ENCODE data around the gene RILP. TPM values are rescaled to one million over a fixed set of nuclear protein-coding genes. Genes with fewer than 3 reads are reported as not detected.

Gene RILP
- total RNA-seq, 1 donor from 2014 or later, result 31.4 TPM

GRCh38 chr17:1648173-1648962 is 1.3 kb downstream of the RILP start:
- DNase-seq (ENCODE audit: low spot score), result no peak

- no peak for DNase-seq (ENCODE audit: low spot score)
These were observed 1.9 kb downstream of the RILP start for GRCh38 chr17:1647802-1648171.

GRCh38 chr17:1646199-1646875 is 3.3 kb downstream of the RILP start:
- DNase-seq (ENCODE audit: low spot score), result no peak

DNA sequence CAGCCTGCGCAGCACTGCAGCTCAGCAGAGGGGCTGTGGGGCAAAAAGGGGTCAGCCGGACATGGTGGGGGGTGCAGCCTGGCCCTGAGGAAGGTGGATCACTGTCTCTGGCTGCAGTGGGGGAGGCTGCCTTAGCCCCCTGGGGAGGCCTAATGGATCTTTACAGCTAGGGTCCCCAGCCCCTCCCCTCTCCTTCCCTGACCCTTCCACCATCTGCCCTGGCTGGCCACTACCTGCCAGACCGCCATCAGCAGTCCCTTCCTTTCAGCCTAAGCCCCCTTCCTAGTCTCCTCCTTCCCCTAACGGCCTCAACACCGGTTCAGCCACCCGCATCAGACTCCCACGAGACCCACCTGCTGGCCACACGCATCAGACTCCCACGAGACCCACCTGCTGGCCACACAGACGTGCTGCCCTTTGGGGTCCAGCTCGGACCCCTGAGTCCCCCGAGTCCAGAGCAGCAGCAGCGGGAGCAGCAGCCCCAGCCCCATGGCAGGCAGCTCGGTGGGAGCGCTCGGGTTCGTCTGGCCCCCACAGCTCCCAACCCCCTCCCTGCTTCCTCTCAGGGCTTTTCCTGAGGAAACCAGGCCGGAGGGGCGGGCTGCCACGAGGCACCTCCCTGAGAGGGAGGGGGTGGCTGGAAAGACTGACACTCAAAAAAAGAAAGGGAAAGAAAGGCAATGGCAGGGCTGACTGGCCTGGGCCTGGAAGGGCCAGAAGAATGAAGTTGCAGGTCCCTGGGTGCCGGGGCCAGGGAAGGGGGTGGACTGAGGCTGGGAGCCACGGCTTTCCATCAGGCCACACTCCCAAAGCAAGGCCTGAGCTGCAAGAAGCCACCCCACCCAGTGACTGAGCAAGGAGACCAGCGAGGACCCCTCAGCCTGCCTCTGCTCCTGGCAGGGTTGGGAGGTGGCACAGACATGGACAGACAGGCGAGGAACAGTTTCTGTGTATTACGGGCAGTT is 4.2 kb downstream of the RILP start, which contains the start of gene SCARF1:
SCARF1 (minus strand) TSS at position 526 of the 965 bp plus-strand sequence; CDS start at position 491, 35 bp downstream.
- DNase-seq (ENCODE audit: low spot score), result no peak

DNA sequence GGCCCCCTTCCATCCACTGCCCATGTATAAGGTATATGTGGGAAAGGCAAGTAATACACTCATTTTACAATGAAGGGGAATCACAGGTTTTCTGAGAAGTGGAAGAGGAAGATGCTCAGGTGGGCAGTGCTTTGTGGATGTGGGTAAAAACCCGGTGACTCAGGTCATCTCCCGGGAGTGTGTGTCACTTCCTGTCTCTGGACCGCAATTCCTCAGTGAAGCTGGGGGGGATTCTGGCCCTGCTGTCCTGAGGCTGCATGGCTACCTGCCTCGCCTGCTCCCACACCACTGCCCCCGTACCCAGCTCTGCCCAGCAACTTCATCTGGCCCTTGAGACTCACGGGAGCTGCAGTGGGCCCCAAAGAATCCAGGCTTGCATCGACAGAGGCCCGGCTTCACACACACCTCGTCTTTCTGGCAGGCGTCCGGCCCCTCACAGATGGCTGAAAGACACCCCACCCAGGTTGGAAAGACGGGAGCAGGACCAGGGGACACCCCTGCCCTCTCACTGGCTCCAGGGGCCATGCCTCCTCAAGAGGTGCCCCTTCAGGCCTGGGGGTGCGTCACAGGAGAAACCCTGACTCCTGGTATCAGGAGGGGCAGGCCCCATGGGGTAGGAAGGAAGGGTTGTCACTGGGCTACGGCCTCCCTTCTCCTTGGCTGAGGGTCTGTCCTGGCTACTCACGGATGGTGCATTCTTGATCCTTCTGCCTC is 5.0 kb downstream of the RILP start:
- no peak for DNase-seq (ENCODE audit: low spot score)

DNA sequence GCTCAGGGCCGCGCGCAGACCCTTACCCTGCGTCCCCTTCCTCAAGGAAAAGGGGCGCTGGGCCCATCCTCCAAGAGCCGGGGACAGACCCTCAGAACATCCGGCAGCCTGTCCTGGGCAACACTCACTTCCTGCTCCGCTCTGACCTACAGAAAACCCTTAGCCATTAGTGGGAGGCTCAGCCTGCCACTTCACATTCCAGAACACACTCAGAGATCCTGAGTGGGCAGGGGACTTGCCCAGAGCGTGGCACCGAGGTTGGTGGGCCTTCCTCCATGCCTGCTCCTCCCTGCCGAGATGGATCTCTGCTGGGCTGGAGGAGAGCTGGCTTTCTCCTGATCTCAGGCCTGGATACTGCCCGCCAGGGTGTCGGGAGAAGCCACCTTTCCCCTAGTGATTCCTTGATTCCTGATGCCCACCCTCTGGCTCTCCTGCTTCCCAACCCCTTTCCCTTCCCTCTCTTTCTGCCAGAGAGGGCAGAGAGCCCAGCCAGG is 5.6 kb downstream of the RILP start:
- DNase-seq (ENCODE audit: low spot score), result no peak

DNA sequence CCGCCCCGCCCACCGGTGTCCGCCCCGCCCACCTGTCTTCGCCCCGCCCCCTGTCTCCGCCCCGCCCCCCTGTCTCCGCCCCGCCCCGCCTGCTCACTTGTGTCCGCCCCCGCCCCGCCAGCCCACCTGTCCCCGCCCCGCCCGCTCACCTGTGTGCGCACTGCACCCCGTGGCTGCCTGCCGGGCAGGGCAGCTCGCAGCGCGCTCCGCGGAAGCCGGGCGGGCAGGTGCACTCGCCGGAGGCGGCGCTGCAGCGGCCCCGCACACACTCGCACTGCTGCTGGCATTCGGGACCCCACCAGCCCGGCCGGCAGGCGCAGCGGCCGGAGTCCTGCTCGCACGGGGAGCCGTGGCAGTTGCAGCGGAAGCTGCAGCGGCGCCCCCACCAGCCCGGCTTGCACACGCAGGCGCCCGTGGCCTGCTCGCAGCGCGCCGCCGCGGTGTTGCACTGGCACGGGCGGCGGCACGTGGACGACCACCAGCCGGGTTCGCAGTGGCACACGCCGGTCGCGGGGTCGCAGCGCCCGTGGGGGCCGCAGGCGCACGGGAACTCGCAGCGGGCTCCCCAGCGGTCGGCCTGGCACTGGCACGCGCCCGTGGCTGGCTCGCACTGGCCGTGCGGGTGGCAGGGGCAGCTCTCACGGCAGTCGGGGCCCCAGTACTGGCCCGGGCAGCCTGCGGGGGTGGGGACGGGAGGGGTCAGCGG is 6.2 kb downstream of the RILP start:
- DNase-seq (ENCODE audit: low spot score), result no peak

- DNase-seq (ENCODE audit: low spot score), result no peak
These were observed 8.6 kb downstream of the RILP start for GRCh38 chr17:1641065-1641403.

GRCh38 chr17:1640329-1641064 is 9.2 kb downstream of the RILP start:
- DNase-seq (ENCODE audit: low spot score), result no peak

GRCh38 chr17:1639549-1640180 is 10.0 kb downstream of the RILP start:
- DNase-seq (ENCODE audit: low spot score), result no peak

- DNase-seq (ENCODE audit: low spot score), result no peak
These were observed 10.9 kb downstream of the RILP start for GRCh38 chr17:1638624-1639300.

- DNase-seq (ENCODE audit: low spot score), result no peak
These were observed 11.5 kb downstream of the RILP start for GRCh38 chr17:1638171-1638590.

DNA sequence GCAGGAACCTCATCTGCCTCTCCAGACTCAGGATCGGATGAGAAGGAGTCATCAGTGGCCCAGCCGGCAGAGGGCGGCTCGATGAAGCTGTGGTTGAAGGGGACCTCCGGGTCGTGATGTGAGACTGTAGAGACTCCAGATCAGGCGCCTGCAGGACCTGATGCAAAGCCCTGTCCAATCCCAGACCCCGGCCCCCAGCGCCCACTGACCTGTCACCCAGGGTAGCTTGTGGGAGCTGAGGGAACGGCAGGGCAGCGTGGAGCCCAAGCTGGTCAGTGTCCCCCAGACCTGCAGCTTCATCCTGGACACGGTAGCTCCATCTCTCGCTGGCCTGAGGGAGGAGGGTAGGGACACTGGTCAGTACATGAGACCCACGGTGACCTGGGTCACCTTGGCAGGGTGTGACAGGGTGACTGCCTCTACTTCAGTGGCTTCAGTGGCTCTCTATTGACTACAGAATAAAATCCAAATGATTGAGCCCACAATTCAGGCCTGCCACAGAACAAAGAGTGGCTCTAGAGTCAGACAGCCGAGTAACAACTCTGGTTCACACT is 12.9 kb downstream of the RILP start:
- DNase-seq (ENCODE audit: low spot score), result no peak

- DNase-seq (ENCODE audit: low spot score), result no peak
These were observed 13.8 kb downstream of the RILP start for GRCh38 chr17:1635675-1636465.

DNA sequence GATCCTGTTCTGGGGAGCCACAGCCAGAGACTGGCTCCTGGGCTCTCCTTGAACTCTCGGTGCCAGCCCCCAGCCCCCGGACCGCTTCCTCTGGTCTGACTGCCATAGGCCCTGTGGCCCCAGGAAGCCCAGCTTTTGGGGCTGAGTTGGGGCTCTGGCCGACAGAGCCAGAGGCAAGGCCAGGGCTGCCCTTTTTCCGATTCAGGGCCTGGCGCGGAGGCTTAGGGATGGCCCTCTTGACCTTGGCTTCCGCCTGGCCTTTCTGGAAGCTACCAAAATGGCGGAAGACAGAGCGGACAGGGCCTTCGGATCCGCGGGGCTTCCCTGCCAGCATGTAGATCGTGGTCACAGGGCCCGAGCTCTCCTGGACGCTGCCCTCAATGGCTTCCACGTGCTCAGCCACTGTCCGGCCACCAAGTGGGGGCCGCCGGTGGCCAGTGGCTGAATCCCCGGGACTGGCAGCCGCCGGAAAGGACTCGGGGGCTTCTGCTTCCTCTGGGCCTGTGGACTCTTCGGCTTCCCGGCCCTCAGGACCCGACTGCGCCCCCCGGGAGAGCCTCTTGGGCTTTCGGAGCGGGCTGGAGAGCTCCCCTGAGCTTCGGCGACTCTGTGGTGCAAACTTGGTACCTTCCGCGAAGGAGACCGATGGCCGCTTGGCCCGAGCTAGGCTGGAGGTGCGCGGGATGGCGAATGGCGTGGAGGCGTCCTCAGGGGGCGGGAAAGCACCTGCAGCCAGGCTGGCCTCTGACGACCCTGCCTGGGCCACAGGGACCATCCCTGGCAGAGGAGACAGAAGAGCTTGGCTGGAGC is 14.6 kb downstream of the RILP start:
- no peak for DNase-seq (ENCODE audit: low spot score)

GRCh38 chr17:1630662-1631061 is 19.0 kb downstream of the RILP start:
- DNase-seq (ENCODE audit: low spot score), result no peak
